HepG2 (cell line): ENCODE data around the gene POLR3H. TPM values are rescaled to one million over a fixed set of nuclear protein-coding genes. Genes with fewer than 3 reads are reported as not detected.
"Not testable (repeated sequence)": the region's sequence is repeated elsewhere in the genome, so short reads cannot be mapped to it uniquely, and the experiment has no call there.

Experiments used
- ATAC-seq: fragments of 200-7000 bp; cut with Tn5 transposase; 3 replicates; pipeline ENCODE4 v1.9.1; 2020; ENCODE audit warnings: mild to moderate bottlenecking, moderate library complexity
- BruUV-seq: library from RNA; stranded (reverse); fragments of 400-500 nt; replicated peaks from 2 replicates; lab custom pipeline; 2021; lab: Mats Ljungman, UMichigan
- CTCF ChIA-PET: fragments of 300-600 bp; formaldehyde crosslinking; extraction: SDS; loops from one replicate; lab custom pipeline; 2021; ENCODE audit warnings: low total read pairs, inconsistent platforms, low intra/inter-chr PET ratio; lab: Yijun Ruan, JAX
- POLR2A ChIA-PET: fragments of 350-600 bp; sonication (Branson Sonifier 250); formaldehyde crosslinking; loops from one replicate; lab custom pipeline; 2020; ENCODE audit warnings: antibody characterized with exemption, inconsistent platforms; lab: Yijun Ruan, JAX
- DNase-seq: peaks from one replicate; pipeline ENCODE4 v3.0.0-alpha.2; 2015; ENCODE audit warnings: low spot score
- FAIRE-seq: peaks from 3 replicates; lab custom pipeline; 2011; peaks lifted over from hg19 to GRCh38; lab: Jason Lieb, UNC
- H2AFZ ChIP-seq: one replicate; pipeline ENCODE4 v1.6.1; 2011; ENCODE audit warnings: low read length, inconsistent platforms
- H3K27ac ChIP-seq: fragments of 300-600 bp; 3 replicates; pipeline ENCODE4 v1.8.0; 2011; ENCODE audit warnings: mixed run types, mild to moderate bottlenecking, mixed read lengths, low read length, inconsistent platforms; ENCODE audit not compliant: insufficient read depth; ENCODE audit errors: extremely low read length
- H3K27me3 ChIP-seq, 2 experiments: fragments of 200-600 bp in 1 of 2; 2 replicates in 1 of 2; 3 replicates in 1 of 2; pipeline versions ENCODE4 v1.6.0 to v1.8.0; 2011; ENCODE audit warnings: low read length in 2 of 2, mild to moderate bottlenecking in 2 of 2, moderate library complexity in 2 of 2, inconsistent platforms in 1 of 2; ENCODE audit not compliant: insufficient read depth in 2 of 2, control insufficient read depth in 1 of 2
- H3K36me3 ChIP-seq, 2 experiments: fragments of 200-600 bp in 1 of 2; replicated peaks in 1 of 2; 2 replicates in 1 of 2; 3 replicates in 1 of 2; pipeline versions ENCODE4 v1.5.1 to v1.8.0; 2011; ENCODE audit warnings: low read length in 2 of 2, inconsistent platforms in 1 of 2; ENCODE audit not compliant: insufficient read depth in 2 of 2, control insufficient read depth in 1 of 2
- H3K4me1 ChIP-seq: 2 replicates; pipeline ENCODE4 v1.5.1; 2012; ENCODE audit warnings: low read length, inconsistent platforms; ENCODE audit not compliant: insufficient read depth
- H3K4me2 ChIP-seq: 2 replicates; pipeline ENCODE4 v1.6.0; 2011; ENCODE audit warnings: low read depth, low read length, inconsistent platforms
- H3K4me3 ChIP-seq, 3 experiments: fragments of 200-600 bp in 1 of 3; sonication (generic), shearing (Covaris generic) in 1 of 3; replicated peaks in 1 of 3; 2 replicates each; pipeline ENCODE4 v1.5.1; 2011 to 2016; ENCODE audit warnings: low read length in 3 of 3, inconsistent platforms in 2 of 3, low read depth in 2 of 3, mild to moderate bottlenecking in 2 of 3, control low read depth in 1 of 3, mixed read lengths in 1 of 3; ENCODE audit not compliant: insufficient read depth in 1 of 3
- H3K79me2 ChIP-seq: one replicate; pipeline ENCODE4 v1.6.1; 2011; ENCODE audit warnings: low read length, inconsistent platforms; ENCODE audit not compliant: insufficient read depth
- H3K9ac ChIP-seq: 2 replicates; pipeline ENCODE4 v1.6.0; 2011; ENCODE audit warnings: mild to moderate bottlenecking, low read depth, low read length, inconsistent platforms; ENCODE audit not compliant: insufficient read depth
- H3K9me3 ChIP-seq: 2 replicates; pipeline ENCODE4 v1.5.1; 2012; ENCODE audit warnings: mild to moderate bottlenecking, low read length
- H4K20me1 ChIP-seq: 2 replicates; pipeline ENCODE4 v1.6.0; 2011; ENCODE audit warnings: inconsistent platforms, mild to moderate bottlenecking, low read length, moderate library complexity; ENCODE audit not compliant: insufficient read depth
- ASH2L ChIP-seq: fragments of 300-600, 200-600 bp; sonication (generic); IDR thresholded peaks from 2 replicates; pipeline ENCODE4 v1.7.0; 2017; ENCODE audit warnings: low read depth, mild to moderate bottlenecking, moderate library complexity, mixed read lengths, low read length; ENCODE audit not compliant: insufficient read length
- ELF3 ChIP-seq: IDR thresholded peaks from 2 replicates; pipeline ENCODE4 v1.6.1; 2016; ENCODE audit warnings: missing genetic modification reagents, missing compliant biosample characterization
- ETV5 ChIP-seq: IDR thresholded peaks from 2 replicates; pipeline ENCODE4 v1.6.1; 2018; ENCODE audit warnings: missing biosample characterization, missing genetic modification reagents, inconsistent platforms, borderline replicate concordance
- HCFC1 ChIP-seq: fragments of 150-350 bp; IDR thresholded peaks from 2 replicates; pipeline ENCODE4 v1.6.1; 2014; ENCODE audit warnings: low read depth, low read length
- HOXA3 ChIP-seq: sonication (generic); formaldehyde crosslinking; IDR thresholded peaks from 2 replicates; pipeline ENCODE4 v1.5.0; 2020; ENCODE audit warnings: missing genetic modification reagents
- TSC22D2 ChIP-seq: sonication (generic); formaldehyde crosslinking; IDR thresholded peaks from 2 replicates; pipeline ENCODE4 v1.5.1; 2020; ENCODE audit warnings: missing genetic modification reagents, mild to moderate bottlenecking, borderline replicate concordance
- ZNF550 ChIP-seq: sonication (generic); formaldehyde crosslinking; IDR thresholded peaks from 2 replicates; pipeline ENCODE4 v1.4.0; 2020; ENCODE audit warnings: mild to moderate bottlenecking, missing genetic modification reagents, borderline replicate concordance
- ZNF558 ChIP-seq: sonication (generic); formaldehyde crosslinking; IDR thresholded peaks from 2 replicates; pipeline ENCODE4 v1.9.0; 2022; ENCODE audit warnings: mild to moderate bottlenecking, missing genetic modification reagents, borderline replicate concordance
- ZNF563 ChIP-seq: sonication (generic); formaldehyde crosslinking; IDR thresholded peaks from 2 replicates; pipeline ENCODE4 v1.8.0; 2022; ENCODE audit warnings: mild to moderate bottlenecking, moderate library complexity, missing genetic modification reagents
- ZSCAN21 ChIP-seq: sonication (generic); formaldehyde crosslinking; IDR thresholded peaks from 2 replicates; pipeline ENCODE4 v1.8.0; 2022; ENCODE audit warnings: mild to moderate bottlenecking, missing genetic modification reagents, moderate library complexity, borderline replicate concordance
- WGBS: methylation state at CpG from one replicate; pipeline ENCODE4 v1.1.6; 2017; ENCODE audit warnings: low lambda C conversion rate; 5-methylcytosine and 5-hydroxymethylcytosine counted together
- in situ Hi-C: cut with HindIII; loops from 2 replicates; pipeline ENCODE4 v1.10.0; 2017; ENCODE audit warnings: low pct_unique_long_range_greater_than_20kb; ENCODE audit not compliant: extremely low pct_ligation_motif_present
- intact Hi-C: fragments of 100-400 bp; cut with micrococcal nuclease; formaldehyde crosslinking; loops from one replicate; pipeline ENCODE4 v1.10.0; 2022; ENCODE audit not compliant: unreplicated experiment
- polyA plus RNA-seq, 8 experiments: library from polyadenylated mRNA; depleted of rRNA in 3 of 8; stranded (reverse) in 7 of 8; unstranded in 1 of 8; fragments of >200 nt; fragmentation: Illumina TruSeq in 4 of 8; extraction: Trizol in 4 of 8; gene quantifications; 2 replicates each; pipeline versions ENCODE4 v1.2.1 to v1.2.3, GENCODE V29; 2011 to 2016; ENCODE audit warnings: low read depth in 4 of 8, missing spikeins in 1 of 8, mixed read lengths in 1 of 8; ENCODE audit not compliant: insufficient read depth in 1 of 8
- total RNA-seq, 5 experiments: library from RNA; depleted of rRNA; stranded (reverse); fragments of >200 nt; fragmentation: Illumina TruSeq; extraction: Trizol; gene quantifications; 2 replicates each; pipeline ENCODE4 v1.2.3, GENCODE V29; 2016; ENCODE audit warnings: low read depth in 1 of 5
- TF ChIP-seq, protein P1 (sequence below): sonication (generic); formaldehyde crosslinking; IDR thresholded peaks from 2 replicates; pipeline ENCODE4 v1.5.1; 2020; ENCODE audit warnings: missing genetic modification reagents, mild to moderate bottlenecking, borderline replicate concordance
- TF ChIP-seq, protein P2 (sequence below): sonication (generic); formaldehyde crosslinking; IDR thresholded peaks from 2 replicates; pipeline ENCODE4 v1.5.0; 2020; ENCODE audit warnings: missing genetic modification reagents
- TF ChIP-seq, protein P3 (sequence below): sonication (generic); formaldehyde crosslinking; IDR thresholded peaks from 2 replicates; pipeline ENCODE4 v1.4.0; 2020; ENCODE audit warnings: missing genetic modification reagents, borderline replicate concordance

POLR3H gene
- total and polyA plus RNA-seq, 2 of the 13 experiments (the other 11 are each of a cell fraction or from before 2014, with no cell fraction given), result 10.3 to 28.6 TPM

DNA sequence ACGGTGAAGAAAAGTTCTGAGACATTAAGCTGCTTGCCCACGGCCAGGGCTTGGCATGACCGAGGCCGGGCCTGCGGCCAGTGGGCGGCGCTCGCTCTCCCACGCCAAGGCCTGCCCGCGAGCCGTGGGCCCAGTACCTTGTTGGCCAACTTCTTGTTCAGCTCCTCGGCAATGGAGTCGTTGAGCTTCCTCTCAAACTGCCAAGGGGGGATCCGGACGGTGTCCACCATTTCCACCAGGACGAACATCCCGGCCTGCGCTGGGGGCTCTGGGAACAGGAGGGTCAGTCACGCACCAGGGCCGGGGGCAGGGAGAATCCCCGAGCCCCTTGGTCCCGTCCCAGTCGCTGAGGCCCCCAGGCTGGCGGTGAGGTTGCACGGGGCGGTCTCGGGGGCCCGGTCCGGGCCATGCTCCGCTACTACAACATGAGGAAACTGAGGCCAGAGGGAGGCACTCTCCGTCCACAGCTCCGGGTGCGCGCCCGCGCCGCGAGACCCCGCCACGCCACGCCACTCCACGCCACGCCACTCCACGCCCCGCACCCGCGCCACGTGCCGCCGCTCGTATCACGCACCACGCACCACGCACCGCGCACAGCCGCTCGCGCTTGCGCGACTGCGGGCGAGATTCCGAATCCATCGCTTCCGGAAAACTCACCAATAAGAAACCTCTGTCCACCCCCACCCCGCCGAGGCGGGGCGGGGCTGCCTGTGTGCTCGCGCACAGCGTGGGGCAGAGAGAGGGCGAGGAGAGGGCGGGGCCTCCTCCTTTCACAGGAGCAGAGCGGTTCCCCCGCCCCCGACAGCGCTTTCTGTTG is at the start of gene POLR3H (continued):
- peak; percentile 55; the same call in 1 of the 2 replicates for TF ChIP-seq TSC22D2
- TF ChIP-seq ZSCAN21, result no peak
- TF ChIP-seq HOXA3, result peak; percentile 50; the same call in 1 of the 2 replicates
- TF ChIP-seq ASH2L, result peak; percentile 27
- 0 out of 2 replicates have a peak, but pooled peaks have one; percentile 17 for TF ChIP-seq HCFC1
- peak; percentile 17; the same call in 1 of the 2 replicates for TF ChIP-seq ETV5 (CRISPR knock-in tag)
- TF ChIP-seq ZNF563 (CRISPR knock-in tag), result peak; percentile 63
- TF ChIP-seq, protein P1, sequence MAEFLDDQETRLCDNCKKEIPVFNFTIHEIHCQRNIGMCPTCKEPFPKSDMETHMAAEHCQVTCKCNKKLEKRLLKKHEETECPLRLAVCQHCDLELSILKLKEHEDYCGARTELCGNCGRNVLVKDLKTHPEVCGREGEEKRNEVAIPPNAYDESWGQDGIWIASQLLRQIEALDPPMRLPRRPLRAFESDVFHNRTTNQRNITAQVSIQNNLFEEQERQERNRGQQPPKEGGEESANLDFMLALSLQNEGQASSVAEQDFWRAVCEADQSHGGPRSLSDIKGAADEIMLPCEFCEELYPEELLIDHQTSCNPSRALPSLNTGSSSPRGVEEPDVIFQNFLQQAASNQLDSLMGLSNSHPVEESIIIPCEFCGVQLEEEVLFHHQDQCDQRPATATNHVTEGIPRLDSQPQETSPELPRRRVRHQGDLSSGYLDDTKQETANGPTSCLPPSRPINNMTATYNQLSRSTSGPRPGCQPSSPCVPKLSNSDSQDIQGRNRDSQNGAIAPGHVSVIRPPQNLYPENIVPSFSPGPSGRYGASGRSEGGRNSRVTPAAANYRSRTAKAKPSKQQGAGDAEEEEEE (CRISPR knock-in tag), result no peak
- TF ChIP-seq, protein P2, sequence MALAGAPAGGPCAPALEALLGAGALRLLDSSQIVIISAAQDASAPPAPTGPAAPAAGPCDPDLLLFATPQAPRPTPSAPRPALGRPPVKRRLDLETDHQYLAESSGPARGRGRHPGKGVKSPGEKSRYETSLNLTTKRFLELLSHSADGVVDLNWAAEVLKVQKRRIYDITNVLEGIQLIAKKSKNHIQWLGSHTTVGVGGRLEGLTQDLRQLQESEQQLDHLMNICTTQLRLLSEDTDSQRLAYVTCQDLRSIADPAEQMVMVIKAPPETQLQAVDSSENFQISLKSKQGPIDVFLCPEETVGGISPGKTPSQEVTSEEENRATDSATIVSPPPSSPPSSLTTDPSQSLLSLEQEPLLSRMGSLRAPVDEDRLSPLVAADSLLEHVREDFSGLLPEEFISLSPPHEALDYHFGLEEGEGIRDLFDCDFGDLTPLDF, result no peak
- TF ChIP-seq ELF3, result 0 out of 2 replicates have a peak, but pooled peaks have one; percentile 9
- TF ChIP-seq ZNF550 (CRISPR knock-in tag), result no peak
- TF ChIP-seq, protein P3, sequence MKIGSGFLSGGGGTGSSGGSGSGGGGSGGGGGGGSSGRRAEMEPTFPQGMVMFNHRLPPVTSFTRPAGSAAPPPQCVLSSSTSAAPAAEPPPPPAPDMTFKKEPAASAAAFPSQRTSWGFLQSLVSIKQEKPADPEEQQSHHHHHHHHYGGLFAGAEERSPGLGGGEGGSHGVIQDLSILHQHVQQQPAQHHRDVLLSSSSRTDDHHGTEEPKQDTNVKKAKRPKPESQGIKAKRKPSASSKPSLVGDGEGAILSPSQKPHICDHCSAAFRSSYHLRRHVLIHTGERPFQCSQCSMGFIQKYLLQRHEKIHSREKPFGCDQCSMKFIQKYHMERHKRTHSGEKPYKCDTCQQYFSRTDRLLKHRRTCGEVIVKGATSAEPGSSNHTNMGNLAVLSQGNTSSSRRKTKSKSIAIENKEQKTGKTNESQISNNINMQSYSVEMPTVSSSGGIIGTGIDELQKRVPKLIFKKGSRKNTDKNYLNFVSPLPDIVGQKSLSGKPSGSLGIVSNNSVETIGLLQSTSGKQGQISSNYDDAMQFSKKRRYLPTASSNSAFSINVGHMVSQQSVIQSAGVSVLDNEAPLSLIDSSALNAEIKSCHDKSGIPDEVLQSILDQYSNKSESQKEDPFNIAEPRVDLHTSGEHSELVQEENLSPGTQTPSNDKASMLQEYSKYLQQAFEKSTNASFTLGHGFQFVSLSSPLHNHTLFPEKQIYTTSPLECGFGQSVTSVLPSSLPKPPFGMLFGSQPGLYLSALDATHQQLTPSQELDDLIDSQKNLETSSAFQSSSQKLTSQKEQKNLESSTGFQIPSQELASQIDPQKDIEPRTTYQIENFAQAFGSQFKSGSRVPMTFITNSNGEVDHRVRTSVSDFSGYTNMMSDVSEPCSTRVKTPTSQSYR, result peak; percentile 71
- TF ChIP-seq ZNF558 (CRISPR knock-in tag), result no peak

DNA sequence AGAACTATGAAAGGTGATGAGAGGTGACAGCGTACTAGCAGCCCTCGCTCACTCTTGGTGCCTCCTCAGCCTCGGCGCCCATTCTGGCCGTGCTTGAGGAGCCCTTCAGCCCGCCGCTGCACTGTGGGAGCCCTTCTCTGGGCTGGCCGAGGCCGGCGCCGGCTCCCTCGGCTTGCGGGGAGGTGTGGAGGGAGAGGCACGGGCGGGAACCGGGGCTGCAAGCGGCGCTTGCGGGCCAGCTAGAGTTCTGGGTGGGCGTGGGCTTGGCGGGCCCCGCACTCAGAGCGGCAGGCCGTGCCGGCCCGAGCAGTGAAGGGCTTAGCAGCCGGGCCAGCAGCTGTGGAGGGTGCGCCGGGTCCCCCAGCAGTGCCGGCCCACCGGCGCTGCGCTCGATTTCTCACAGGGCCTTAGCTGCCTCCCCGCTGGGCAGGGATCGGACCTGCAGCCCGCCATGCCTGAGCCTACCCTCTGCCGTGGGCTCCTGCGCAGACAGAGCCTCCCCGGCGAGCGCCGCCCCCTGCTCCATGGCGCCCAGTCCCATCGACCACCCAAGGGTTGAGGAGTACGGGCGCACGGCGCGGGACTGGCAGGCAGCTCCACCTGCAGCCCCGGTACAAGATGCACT is 49.2 kb upstream of the POLR3H start:
- intact Hi-C loops, ATAC-seq, DNase-seq, H3K9ac ChIP-seq, H3K27ac ChIP-seq, BruUV-seq, H4K20me1 ChIP-seq, in situ Hi-C loops, H3K27me3 ChIP-seq, H3K36me3 ChIP-seq, H3K4me3 ChIP-seq, H2AFZ ChIP-seq, CTCF ChIA-PET, H3K9me3 ChIP-seq, H3K79me2 ChIP-seq, H3K4me2 ChIP-seq, FAIRE-seq: not testable (repeated sequence)
- POLR2A ChIA-PET, result interaction anchor here (1.3 kb wide), 1 partner anchor 28 kb away, joined by 5 read pairs; the partner anchor contains the start of genes DESI1 and XRCC6
- H3K4me1 ChIP-seq, result peaks cover 38% of the 10 kb centered on the region
- 97% methylated on average over 17 of the region's 51 CpGs for WGBS
